Stimulated activated CD4-positive, alpha-beta T cell treated with anti-CD3 and anti-CD28 coated beads, Interleukin-15, amount 100 ng/mL, for 48 hours (primary cell): ENCODE data around the gene RBM20.

ENCODE experiments used
- DNase-seq, 2 donors: peaks; one replicate each; pipeline ENCODE4 v3.0.0-alpha.2; 2020; ENCODE audit warnings: low read depth in 2 of 2

The RBM20 gene

DNA sequence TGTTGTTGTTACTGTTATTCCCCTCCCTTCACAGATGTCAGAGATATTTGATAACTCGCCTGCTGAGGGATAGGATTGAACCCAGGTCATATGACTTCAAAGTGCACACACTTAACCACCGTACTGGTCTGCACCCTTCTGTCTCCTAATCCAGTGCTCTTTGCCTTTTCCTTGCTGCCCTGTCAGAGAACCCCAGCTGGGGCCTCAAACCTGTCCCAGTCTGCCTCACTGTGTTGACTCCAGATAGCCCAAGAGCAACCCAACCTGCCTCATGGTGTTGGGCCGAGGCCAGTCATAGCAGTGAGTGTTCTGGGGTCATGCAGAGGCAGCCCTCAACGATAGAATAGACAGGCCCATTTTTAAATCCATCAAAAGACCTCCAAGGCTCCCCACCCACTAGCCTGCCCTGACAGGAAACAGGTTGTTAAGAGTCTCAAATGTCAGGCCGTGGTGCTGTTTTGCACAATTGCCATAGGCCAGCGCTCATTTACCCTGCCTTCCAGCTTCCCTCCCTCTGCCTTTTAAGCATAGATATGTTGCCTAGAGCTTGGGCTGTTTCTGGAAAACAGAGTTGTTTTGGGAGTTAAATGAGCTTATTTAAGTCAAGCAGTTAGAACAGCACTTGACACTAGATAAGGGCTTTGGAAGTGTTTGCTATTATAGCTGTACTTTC is 190.6 kb downstream of the RBM20 start:
- DNase-seq, result no peak

DNA sequence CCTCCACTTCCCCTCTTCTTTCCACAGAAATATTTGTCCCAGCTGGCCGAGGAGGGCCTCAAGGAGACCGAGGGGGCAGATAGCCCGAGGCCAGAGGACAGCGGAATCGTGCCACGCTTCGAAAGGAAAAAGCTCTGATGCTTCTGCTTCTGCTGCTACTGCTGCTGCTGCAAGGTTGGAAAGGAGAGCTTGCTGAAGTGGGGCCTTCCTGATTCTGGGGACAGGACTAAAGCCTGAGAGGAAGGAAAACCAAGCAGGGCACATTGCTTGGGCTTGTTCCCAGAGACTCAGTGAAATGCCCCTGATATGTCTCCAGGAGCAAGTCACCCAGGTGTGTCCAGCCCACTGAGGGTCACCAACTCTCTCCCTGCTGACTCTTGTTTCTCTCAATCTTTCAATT is 191.7 kb downstream of the RBM20 start:
- no peak for DNase-seq

DNA sequence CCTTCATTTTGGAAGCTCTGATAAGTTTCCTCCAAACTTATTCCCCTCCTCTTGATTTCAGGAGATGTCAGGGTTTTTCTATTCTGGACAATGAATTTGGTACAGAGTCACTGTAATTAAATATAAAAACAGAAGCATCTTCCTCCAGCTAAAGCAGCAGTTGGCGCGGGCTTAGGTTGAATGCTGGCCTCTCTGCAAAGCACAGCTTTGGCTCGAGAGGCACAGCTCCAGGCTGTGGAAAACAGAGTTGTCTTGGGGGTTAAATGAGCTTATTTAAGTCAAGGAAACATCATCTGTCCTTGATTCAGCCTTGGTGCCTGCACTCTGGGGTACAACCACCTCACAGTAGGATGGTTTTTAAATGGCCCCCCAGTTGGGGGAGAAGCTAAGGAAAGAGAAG is 192.6 kb downstream of the RBM20 start:
- DNase-seq, result no peak

DNA sequence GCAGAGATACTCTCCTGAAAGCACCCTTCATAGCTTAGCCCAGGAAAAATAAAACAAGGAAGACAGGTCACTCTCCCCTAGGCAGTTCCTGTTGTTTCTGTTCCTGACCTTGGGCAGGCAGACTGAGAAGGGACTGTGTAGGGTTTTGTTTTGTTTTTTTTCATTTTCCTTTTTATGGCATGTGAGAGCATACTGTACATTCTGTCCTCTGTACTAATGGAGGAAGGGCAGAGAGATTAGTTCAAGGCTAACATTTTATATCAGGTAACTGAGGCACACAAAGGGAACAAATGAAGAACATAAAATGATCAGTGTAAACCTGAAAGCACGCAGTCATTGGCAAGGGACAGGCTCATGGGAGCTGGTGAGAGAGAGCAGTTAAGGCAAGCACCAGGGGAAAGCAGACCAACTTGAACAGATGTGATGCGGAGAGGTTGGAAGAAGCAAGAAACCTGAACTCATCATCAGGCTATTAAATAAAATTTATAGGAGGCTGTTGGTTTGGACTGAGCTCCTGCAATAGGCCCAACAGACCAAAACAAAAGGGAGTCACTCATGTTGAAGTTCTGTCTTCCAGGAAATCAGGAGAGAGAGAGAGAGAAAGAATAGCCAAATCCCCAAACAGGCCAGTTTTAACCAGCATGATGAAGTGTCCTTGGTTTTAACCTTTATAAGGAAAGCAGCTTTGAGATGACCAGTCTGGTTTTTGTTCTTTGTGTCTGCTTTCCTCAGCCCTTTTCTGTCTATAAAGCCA is 193.5 kb downstream of the RBM20 start:
- no peak for DNase-seq

DNA sequence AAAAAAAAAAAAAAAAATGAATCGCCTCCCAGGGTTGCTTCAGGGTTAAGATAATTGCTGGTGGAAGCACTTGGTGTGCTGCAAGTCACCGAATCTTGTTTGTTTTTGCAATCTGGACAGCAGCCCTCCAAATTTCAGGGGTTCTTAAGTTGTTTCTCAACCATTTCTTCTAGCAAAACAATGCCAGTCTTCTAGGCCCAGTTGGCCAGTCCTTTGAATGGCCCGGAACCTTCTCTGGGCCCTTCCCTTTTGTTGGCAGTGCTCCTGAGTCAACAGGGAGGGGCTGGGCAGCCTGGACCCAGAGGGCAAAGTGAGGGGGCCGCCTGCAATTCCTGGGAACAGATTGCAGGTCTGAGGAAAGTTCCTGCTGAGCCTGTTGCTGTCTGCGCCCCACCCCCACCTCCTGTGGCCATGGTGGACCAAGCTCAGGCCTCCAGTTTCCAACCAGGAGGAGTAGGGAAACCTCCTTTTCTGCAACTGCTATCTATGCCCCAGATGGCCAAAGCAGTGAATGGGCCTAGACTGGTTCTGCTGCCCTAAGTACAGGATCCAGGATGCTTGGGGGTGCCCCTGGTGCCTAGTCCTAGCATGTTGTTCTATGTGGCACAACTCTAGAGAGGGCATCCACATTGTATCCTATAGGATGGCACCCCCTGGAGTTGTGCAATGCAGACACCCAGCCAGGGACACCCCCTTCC is 196.2 kb downstream of the RBM20 start:
- DNase-seq, result no peak

DNA sequence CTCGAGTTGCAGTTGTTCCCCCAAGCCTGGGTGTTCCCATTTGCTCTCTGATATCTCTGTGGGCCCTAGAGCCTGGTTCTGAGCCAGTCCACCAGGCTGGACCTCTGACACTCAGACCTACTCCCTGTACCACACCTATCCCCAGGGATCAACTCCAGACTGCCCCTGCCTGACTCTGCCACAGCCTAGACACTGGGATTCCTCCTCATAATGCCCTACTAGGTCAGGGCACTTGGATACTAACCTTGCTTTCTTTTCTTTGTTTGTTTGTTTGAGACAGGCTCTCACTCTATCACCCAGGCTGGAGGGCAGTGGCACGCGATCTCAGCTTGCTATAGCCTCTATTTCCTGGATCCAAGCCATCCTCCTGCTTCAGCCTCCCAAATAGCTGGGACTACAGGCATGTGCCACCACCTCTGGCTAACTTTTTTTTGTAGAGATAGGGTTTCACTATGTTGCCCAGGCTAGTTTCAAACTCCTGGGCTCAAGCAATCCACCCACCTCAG is 196.8 kb downstream of the RBM20 start:
- DNase-seq, result no peak

DNA sequence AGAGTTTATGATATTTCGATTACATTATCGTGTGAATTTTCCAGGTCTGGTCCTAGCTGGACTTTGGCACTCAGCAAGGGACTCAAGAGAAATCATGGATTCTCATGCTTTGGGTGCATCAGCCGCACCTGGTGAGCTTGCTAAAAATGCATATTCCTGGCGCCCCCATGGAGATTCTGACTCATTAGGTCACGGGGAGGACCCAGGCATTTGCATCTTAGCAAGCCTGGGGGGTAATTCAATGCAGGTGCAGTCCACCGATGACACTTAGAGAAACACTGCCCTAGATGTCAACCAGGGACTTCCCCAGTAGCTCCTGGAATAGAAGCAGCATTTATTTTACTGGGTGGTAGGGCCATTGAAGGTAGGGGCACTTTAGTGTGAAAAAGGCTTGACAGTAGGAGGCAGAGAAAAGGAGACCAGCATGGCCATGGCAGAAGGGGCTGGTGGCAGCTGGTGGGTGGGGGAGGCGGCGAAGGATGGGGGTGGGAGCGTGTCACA is 197.7 kb downstream of the RBM20 start:
- DNase-seq, result no peak

DNA sequence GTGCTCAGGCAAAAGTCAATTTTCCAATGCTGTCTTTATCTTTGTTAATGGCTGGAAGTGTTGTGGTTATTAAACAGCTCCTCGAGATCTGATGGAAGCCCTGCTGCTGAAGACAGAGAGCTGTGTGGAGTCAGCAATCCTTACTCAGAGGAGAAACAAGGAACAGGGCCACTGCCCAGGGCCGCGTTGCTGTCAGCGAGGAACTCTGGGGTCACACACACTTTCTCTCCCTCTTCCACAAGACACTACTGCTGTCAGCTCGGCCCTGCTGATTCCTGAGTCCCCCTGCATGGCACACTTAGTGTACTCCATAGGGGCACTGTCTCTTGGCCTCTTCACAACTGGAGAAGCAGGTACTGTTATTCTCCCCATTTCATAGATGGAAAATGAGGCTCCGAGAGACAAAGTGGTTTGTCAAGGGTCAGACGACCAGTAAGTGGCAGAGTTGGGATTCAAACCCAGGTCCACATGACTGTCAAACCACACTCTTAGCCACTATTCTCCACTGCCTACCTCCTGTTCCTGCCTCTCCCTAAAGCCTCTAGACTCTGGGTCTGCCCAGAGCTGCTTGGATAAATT is 198.3 kb downstream of the RBM20 start:
- no peak for DNase-seq

DNA sequence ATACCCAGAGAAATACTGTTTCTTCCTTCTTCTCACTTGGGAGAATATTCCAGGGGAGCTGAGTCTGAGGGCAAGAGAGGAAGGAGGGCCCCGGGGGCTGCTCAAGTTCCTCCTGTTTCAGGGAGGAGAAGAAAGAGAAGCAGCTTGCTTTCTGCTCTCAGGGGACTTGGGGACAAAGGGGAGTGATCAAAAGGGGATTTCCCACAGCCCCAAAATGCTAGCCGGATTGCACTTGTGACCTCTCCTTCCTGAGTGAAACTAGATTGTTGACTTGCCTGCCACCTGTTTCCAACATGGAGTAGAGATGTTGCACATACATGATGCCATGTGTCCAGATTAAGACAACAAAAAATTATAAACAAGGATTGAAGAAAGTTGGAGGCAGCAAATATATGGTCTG is 198.9 kb downstream of the RBM20 start:
- peak; percentile 15 to 33 for DNase-seq

DNA sequence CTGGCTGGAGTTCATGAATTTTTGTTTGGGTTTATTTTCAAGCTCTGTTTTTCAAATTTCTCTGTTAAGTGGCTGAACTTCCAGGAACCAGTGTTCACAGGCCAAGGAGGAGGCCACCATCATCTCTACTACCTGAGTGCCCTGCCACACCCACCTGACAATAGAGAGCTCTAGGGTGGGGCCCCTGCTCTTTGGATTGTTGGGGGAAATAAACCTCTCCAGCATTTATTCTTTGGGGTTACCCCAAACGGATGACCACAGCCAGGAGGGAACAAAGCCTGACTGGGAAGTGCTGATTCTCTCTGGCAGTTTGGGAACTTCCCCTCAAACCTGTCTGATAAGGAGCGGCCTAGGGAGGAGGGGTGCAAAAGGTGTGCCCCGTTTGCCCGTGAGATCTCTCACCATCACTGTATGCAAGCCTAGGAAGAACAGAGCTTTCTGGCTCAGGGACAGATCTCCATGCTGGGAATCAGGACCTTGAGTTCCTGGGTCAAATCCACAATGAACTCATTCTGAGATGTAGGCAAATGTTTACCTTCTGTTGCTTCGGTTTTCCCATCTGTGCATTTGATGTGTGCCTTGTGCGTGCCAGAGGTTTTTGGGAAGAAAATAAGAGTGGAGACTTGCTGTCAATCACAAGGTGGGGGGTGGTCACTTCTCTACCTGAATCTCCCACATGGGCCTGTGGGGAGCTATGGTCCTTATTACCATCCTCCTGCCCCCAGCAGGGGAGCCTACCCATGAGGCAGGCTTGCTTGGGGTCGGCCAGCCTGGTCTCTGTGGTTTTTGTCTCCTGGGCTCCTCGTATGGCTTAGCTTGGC is 199.9 kb downstream of the RBM20 start:
- DNase-seq, result no peak

DNA sequence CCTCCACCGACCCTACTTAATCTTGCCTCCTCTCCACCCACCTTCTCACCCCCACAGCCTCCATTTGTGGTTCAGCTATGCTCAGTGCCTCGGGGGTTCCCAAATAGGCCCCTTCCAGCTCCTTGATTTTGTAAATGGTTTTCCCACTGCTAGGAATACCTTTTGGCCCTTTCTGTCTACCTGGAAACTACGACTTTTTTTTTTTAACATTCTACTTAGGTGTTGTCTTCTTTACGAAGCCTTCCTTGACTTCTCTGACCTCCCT is 200.4 kb downstream of the RBM20 start:
- DNase-seq, result no peak

DNA sequence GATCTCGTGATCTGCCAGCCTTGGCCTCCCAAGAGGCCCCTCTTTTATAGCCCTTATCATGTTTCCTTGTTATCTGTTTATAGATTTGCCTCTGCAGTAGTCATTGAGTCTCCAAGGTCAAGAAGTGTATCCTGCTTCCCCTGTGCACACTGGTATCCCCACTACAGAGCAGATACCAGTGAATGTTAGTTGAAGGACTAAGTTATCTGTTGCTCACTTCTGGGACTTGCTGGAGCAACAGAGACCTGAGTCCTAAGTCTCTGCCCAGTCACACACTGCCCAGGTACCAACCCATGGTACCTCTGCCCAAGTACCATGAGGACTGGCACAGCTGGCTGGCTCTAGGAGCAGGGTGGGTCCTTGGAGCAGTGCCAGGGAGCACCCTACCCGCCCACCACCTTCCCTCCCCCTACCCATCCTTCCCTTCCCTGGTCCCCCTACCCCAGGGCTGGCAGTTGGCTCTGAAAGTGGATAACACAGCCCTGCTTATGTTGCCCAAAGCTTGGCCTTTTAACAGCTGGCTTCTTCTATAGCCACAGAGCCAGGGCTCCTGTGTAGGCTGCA is 201.1 kb downstream of the RBM20 start:
- no peak for DNase-seq

DNA sequence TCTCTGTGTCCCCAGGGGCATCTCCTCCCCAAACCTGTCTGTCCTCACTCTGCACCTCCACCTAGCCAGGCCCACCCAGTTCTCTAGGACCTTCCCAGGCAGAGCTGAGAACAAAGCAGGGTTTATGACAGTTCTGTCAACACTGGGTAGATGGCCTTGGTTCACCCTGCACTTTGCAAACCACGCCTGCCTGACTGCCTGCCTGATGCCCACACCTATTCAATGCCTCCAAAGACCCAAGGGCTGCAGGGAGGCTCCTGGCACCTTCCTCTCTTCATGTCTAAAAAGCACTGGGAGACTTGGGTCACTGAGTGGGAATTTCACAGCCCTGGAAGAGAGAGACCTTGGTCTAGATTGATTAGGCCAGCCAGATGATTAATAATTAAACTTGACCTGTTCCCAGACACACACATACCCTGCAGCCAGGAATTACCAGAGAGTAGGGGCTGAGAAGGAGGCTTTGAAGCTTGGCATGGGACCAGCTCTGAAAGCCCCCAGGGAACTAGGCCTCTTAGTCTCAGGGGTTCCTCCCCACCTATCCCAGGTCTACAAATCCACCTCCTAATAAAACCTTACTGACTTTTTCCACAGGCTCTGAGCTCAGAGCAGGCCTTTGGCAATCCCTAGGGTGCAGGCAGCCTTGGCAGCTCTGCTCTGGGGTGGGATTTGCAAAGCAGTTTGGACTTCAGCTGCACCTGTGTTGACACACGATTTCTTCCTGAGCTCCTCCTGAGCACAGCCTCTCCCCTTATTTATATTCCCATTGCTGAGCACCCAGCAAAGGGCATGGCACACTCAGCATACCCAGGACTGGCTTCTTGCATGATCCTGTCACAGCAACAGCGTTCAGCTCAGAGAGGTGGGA is 201.9 kb downstream of the RBM20 start:
- no peak for DNase-seq

DNA sequence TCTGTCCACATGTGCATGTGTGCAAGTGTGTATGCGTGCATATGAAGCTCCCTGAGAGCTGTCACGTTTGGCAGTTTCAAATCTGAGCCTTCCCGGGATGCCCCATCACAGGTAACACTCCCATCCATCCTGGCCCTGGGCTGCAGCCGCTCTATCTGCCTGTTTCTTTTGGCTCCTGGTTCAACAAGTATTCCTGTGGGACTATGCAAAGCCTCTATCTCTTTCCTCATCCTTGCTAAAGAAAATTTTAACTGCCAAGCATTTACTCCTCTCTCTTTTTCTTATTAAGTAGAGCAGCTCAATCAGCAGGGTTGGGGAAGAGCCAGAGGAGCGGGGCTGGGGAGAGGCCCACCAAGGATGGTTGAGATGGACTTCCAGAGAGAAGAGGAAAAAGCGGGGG is 203.2 kb downstream of the RBM20 start:
- DNase-seq, result no peak

DNA sequence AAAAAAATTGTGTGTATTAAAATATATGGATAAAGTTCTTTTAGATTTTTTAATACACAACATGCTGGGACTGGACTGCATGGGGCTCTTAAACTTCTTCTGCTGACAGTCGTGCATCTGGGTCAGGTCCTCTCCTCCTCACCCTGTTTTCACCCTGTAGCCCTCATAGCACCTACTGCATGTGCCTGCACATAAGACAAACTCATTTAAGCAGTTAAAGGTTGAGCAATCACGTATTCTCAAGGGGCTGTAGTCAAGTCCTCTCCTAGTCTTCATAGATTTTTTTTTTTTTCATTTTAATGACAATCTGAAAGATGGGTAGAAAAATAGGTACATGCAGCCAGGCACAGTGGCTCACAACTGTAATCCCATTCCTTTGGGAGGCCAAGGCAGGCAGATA is 204.0 kb downstream of the RBM20 start:
- DNase-seq, result no peak

DNA sequence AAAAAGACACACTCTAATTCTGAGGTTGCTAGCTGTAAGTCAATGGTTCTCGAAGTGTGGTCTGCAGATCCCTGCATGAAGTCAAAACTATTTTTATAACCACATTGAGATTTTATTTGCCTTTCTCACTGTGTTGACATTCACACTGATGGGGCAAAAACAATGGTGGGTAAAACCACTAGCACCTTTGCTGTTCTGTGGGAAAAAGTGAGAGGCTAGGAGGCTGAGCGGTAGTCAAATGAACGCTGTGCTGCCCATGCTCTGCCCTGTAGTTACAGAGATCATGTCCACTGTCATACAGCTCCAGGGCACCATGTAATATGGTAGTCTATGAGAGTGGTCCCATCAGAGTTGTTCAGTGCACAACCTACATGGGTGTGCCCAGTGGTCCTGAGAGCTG is 206.0 kb downstream of the RBM20 start:
- DNase-seq, result no peak

DNA sequence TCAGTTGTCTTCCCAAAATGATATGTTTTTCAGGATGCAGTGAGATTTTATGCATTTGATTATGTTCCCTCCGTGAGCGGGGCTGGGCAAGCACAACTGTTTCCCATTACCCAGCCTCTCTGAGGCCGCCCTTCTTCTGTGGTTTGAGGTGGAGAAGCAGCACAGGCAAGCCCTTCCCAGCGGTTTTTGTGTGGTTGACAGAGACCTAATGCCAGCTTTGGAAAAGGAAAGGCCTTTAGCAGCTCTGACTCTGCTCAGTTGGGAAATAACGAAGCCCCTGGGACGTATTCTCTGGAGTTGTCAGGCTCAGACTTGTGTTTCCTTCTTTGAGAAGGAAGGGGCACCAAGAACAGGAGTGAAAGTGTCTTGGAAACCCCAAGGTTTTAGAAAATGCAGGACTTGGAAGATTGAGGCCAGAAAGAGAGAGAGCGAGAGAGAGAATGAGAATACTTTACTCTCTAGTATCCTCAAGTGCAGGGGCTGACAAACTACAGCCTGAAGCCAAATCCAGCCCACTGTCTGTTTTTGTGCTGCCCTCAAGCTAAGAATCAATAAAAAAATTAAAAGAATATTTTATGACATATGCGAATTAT is 207.0 kb downstream of the RBM20 start:
- DNase-seq, result no peak

DNA sequence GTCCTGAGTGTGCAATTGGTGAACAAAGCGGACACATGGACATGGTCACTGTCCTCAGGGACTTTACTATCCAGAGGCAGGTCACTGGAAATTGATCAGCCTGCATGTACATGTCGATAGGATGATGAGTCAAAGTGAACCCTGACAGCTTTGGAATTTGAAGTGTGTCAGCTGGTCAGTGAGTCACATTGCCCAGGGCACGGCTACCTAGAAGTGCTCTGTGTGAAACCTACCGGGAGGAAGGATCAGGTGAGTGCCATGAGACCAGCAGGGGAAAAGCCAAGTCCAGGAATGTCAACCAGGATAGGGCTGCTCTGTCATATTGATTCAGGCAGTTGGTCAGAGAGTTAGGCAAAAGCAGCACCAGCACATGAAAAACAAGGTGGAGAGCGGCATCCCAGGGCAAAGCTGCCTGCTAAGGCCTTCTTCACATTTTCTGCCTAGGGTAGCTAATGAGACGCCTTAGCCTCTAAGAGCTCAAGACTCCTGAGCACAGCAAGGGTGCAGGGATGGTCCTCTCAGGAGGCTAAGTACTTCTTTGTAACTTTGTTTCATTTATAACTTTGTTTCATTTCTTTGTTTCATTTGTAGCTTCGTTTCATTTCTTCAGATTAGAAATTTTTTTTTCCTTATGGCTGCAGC is 208.2 kb downstream of the RBM20 start:
- peak in 1 of 2 donors; percentile 36 for DNase-seq

DNA sequence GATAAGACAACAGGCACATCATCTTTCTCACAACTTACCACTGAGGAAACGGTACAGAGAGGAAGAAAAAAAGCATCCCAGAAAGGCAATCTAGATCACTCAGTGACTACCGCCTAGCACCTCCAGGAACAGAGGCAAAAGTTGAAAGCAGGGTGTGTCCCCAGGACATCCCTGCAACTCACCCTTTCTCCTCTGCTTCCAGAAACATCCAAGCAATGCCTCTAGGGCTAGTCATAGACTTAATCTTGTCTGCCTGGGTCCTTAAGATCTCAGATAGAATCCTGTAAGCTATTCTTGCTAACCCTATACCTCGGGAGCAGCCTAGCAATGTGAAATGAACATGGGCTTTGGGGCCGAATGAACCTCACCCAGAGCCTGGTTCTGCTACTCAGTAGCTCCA is 208.8 kb downstream of the RBM20 start:
- no peak for DNase-seq
